GM12801 (cell line): ENCODE data around the gene CFLAR.

Experiments
- CTCF ChIP-seq: IDR thresholded peaks from one replicate; pipeline ENCODE4 v1.5.1; 2011; ENCODE audit warnings: control low read depth; ENCODE audit not compliant: insufficient read length; ENCODE audit errors: extremely low read depth

Gene CFLAR

GRCh38 chr2:201171259-201171814 lies 55.4 kb downstream of the CFLAR start:
- no peak for TF ChIP-seq CTCF

DNA sequence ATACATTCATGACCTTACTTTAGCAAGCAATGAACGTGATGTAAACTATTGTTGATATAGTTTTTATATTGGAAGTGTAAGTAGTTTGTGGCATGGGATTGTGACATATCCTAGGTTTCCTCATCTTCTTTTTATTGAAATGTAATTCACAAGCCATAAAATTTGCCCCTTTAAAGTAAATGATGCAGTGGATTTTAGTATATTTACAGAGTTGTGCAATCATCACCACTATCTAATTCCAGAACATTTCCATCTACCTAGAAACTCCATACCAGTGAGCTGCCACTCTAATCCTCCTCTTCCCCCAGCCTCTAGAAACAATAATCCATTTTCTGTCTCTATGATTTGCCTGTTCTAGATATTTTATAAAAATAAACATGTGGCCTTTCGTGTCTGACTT lies 56.3 kb downstream of the CFLAR start:
- TF ChIP-seq CTCF = no peak

- no peak for TF ChIP-seq CTCF
Measured at GRCh38 chr2:201174687-201175086, 58.7 kb downstream of the CFLAR start.

DNA sequence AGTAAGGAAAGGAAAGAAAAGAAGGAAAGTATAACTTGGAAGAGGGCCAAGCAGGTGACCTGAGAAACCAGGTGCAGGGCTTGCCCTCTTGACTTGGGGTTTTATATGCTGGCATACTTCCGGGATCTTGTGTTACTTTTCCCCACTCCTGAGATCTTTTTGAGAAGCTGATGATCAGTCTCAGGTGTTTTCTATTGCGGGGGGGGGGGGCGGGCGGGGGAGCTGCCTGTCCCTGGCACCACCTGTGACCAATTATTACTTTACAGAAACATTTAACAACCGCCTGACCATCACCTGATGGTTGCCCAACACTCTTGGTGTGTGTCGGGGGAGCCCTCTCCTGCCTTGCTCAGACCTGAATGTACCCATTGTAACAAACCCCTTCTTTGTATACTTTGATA lies 60.1 kb downstream of the CFLAR start:
- no peak for TF ChIP-seq CTCF

DNA sequence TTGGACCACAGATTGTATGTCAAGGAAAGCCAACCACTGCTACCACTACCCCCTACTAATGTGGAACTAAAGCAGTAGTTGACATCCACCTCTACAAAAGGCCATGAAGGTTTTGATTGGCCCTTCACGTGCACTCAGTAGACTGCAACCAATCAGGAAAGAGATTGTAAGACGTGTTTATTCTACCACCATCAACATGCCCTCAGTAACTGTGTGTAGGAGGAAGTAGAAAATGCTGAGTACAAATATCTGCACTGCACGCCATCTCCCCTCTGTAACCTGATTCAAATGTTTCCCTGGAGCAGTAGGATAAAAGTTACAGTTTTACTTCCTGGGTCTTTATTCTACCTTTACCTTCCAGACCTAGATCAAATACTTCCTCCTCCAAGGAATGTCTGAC lies 64.0 kb downstream of the CFLAR start:
- TF ChIP-seq CTCF = no peak

GRCh38 chr2:201182650-201183364 lies 66.8 kb downstream of the CFLAR start, which contains the start of gene CASP10:
Gene CASP10, plus strand, starts transcription at chr2:201183141. Its CDS starts 2,637 bp downstream, at chr2:201185778.
- no peak for TF ChIP-seq CTCF

GRCh38 chr2:201183365-201183727 lies 67.4 kb downstream of the CFLAR start:
- TF ChIP-seq CTCF = no peak

GRCh38 chr2:201185863-201186262 lies 69.9 kb downstream of the CFLAR start:
- TF ChIP-seq CTCF = no peak
